Measurements from ENCODE around the gene LRRC39.

DNA sequence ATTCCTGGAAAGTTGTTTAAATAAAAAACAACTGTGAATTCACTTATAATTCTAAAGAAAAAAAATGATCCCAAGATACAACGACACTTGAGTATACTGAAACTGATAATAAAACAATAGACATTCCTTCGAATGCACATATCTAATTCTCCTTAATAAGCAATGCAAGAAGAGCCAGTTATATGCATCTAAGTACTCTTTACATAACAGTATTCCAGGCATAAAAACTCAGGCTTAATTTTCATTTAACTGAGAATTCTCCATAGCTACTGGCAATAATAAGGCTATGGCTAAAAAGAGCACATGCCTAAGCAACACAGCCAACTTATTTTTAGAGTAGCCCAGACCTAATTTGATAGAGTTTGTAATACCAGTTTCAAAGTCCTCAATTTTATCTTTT, 76.5 kb downstream of the LRRC39 start:
- TF ChIP-seq POLR2AphosphoS5 (IDR thresholded peaks at IDR 0.05) (no peak), POLR2A (IDR thresholded peaks at IDR 0.05) (no peak), EP300 (IDR thresholded peaks at IDR 0.05) (no peak)
- TF ChIP-seq, protein P1, sequence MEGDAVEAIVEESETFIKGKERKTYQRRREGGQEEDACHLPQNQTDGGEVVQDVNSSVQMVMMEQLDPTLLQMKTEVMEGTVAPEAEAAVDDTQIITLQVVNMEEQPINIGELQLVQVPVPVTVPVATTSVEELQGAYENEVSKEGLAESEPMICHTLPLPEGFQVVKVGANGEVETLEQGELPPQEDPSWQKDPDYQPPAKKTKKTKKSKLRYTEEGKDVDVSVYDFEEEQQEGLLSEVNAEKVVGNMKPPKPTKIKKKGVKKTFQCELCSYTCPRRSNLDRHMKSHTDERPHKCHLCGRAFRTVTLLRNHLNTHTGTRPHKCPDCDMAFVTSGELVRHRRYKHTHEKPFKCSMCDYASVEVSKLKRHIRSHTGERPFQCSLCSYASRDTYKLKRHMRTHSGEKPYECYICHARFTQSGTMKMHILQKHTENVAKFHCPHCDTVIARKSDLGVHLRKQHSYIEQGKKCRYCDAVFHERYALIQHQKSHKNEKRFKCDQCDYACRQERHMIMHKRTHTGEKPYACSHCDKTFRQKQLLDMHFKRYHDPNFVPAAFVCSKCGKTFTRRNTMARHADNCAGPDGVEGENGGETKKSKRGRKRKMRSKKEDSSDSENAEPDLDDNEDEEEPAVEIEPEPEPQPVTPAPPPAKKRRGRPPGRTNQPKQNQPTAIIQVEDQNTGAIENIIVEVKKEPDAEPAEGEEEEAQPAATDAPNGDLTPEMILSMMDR (IDR thresholded peaks at IDR 0.05): no peak

All from suprapubic skin (tissue), 4 donors.